CD4-positive, alpha-beta memory T cell (primary cell): ENCODE results near the gene OGFR. TPM values are rescaled to one million over a fixed set of nuclear protein-coding genes. Genes with fewer than 3 reads are reported as not detected.

ENCODE experiments used
- CTCF ChIA-PET: fragments of 350-600 bp; sonication (Branson Sonifier 250); formaldehyde crosslinking; loops from one replicate; lab custom pipeline; 2021; ENCODE audit warnings: inconsistent platforms; ENCODE audit not compliant: partially characterized antibody; lab: Charles Lee
- POLR2A ChIA-PET: fragments of 350-600 bp; sonication (Branson Sonifier 250); formaldehyde crosslinking; loops from one replicate; lab custom pipeline; 2021; ENCODE audit not compliant: partially characterized antibody; lab: Charles Lee
- DNase-seq, 5 donors: peaks; one replicate each; pipeline versions ENCODE4 v3.0.0 to v3.0.0-alpha.2; 2020 to 2022; ENCODE audit warnings: mixed read lengths in 1 of 5
- H3K27ac ChIP-seq: one replicate; pipeline ENCODE4 v1.7.0; 2013; ENCODE audit warnings: low read depth, low read length
- H3K27me3 ChIP-seq: 2 replicates; pipeline ENCODE4 v1.7.0; 2013; ENCODE audit warnings: mild to moderate bottlenecking, low read length, moderate library complexity; ENCODE audit not compliant: insufficient read depth
- H3K36me3 ChIP-seq: 2 replicates; pipeline ENCODE4 v1.7.0; 2013; ENCODE audit warnings: mild to moderate bottlenecking, low read length, moderate library complexity; ENCODE audit not compliant: insufficient read depth
- H3K4me1 ChIP-seq: 2 replicates; pipeline ENCODE4 v1.7.0; 2013; ENCODE audit warnings: mild to moderate bottlenecking, low read length, moderate library complexity; ENCODE audit not compliant: insufficient read depth
- H3K4me3 ChIP-seq, 2 donors: one replicate each; pipeline ENCODE4 v1.7.0; 2013; ENCODE audit warnings: low read length in 2 of 2, mild to moderate bottlenecking in 1 of 2
- H3K9me3 ChIP-seq, 2 donors: one replicate each; pipeline ENCODE4 v1.7.0; 2013; ENCODE audit warnings: low read length in 2 of 2, control low read depth in 1 of 2; ENCODE audit not compliant: control insufficient read depth in 1 of 2
- H3K27ac Mint-ChIP-seq, 7 donors: one replicate each; pipeline ENCODE4 v1.8.0; 2020 to 2021; ENCODE audit warnings: mixed read lengths in 7 of 7, mild to moderate bottlenecking in 6 of 7, inconsistent platforms in 3 of 7, moderate library complexity in 3 of 7
- H3K27me3 Mint-ChIP-seq, 2 donors: one replicate each; pipeline ENCODE4 v1.8.0; 2020 to 2021; ENCODE audit warnings: mixed read lengths in 2 of 2
- H3K36me3 Mint-ChIP-seq, 2 donors: one replicate each; pipeline ENCODE4 v1.8.0; 2020 to 2021; ENCODE audit warnings: mixed read lengths in 2 of 2, inconsistent platforms in 1 of 2, mild to moderate bottlenecking in 1 of 2
- H3K4me1 Mint-ChIP-seq, 4 donors: one replicate each; pipeline ENCODE4 v1.8.0; 2020 to 2021; ENCODE audit warnings: mixed read lengths in 4 of 4, mild to moderate bottlenecking in 1 of 4
- H3K4me3 Mint-ChIP-seq, 8 donors: one replicate each; pipeline ENCODE4 v1.8.0; 2020 to 2021; ENCODE audit warnings: mixed read lengths in 8 of 8, mild to moderate bottlenecking in 7 of 8, moderate library complexity in 6 of 8, inconsistent platforms in 3 of 8
- H3K9me3 Mint-ChIP-seq, 8 donors: one replicate each; pipeline ENCODE4 v1.8.0; 2020 to 2021; ENCODE audit warnings: mixed read lengths in 8 of 8, mild to moderate bottlenecking in 5 of 8, inconsistent platforms in 3 of 8, moderate library complexity in 1 of 8
- intact Hi-C: fragments of 100-400 bp; cut with micrococcal nuclease; formaldehyde crosslinking; loops from one replicate; pipeline ENCODE4 v1.15.1; 2023
- polyA plus RNA-seq, 2 donors: library from polyadenylated mRNA; unstranded; fragments of 300-500 nt; fragmentation: Illumina TruSeq; gene quantifications; one replicate each; pipeline ENCODE4 v1.2.3, GENCODE V29; 2021
- total RNA-seq, 2 experiments: library from RNA; stranded (reverse); gene quantifications; one replicate each; pipeline ENCODE4 v1.2.3, GENCODE V29; 2021

OGFR gene
- total and polyA plus RNA-seq, 4 experiments from 2014 or later = 13.8 to 75.9 (median 69.4) TPM

DNA sequence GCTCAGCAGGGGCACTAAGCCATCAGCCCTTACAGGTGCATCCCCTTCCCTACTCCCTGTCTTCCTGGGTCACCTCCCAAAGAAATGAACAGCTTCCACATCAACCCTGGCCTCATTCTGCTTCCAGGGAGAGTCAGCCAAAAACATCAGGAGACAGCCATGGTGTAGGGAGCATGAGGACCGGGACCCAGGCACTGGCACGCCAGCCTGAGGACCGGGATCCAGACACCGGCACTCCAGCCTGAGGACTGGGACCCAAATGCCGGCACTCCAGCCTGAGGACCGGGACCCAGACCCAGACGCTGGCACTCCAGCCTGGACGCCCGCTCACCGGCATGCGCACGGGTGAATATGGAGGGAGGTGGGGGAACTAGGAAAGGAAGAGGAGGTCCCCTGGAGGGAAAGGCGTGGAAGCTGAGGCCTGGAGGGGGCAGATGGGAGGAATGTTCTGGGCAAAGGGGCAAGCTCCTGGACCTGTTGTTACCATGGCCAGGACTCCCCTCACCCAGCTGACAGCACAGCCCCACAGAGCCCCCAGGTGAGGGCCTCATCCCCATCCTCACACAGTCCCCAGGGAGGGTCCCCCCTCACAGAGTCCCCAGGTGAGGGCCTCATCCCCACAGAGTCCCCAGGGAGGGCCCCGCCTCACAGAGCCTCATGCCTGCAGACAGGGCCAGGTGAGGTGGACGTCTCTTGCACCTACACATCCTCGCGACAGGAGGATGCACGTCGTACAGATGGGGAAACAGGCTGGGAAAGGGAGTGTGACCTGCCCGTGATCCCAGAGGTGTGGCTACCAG is 34.3 kb upstream of the OGFR start:
- ChIA-PET CTCF (interaction anchor here (0.6 kb wide), 1 partner anchor 92 kb away, joined by 4 read pairs; no protein-coding TSS in a partner anchor), POLR2A (no interaction called here)
- Mint-ChIP-seq H3K4me3 (no peak overlapping the region), H3K4me1 (peaks cover 3 to 41% (median 26%) of the 10 kb centered on the region in 4 donors), H3K9me3 (peaks cover 0 to 2% (median 0%) of the 10 kb centered on the region in 8 donors), H3K27me3 (no peaks in the 10 kb centered on the region), H3K27ac (no peak overlapping the region), H3K36me3 (no peaks in the 10 kb centered on the region)
- intact Hi-C loops = no loop called here
- Histone ChIP-seq H3K27me3 (no peaks in the 10 kb centered on the region), H3K4me1 (peaks cover 16% of the 10 kb centered on the region), H3K9me3 (no peaks in the 10 kb centered on the region), H3K36me3 (no peaks in the 10 kb centered on the region), H3K27ac (no peak overlapping the region), H3K4me3 (no peak overlapping the region)
- DNase-seq = no peak

DNA sequence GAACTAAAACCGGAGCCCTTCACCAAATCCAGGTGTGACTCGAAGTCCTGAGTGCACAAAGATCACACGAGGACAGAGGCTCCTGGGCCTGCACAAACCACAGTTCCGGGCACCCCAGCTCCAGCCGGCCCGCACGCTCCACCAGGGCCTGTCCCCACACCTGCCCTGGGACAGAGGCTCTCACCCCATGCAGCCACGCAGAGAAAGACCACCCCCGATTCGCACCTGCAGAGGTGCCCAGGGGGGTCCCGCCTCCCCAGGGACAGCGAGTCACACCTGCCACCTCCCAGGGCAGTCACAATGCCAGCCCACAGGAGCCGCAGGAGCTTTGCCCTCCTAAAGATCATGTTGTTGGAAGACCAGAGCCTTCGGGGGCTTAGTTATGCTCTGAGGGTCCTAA is 33.7 kb upstream of the OGFR start:
- no peaks in the 10 kb centered on the region for H3K27me3 ChIP-seq
- Mint-ChIP-seq H3K27me3 (no peaks in the 10 kb centered on the region), H3K9me3 (peaks cover 0 to 2% (median 0%) of the 10 kb centered on the region in 8 donors), H3K4me3 (no peak overlapping the region), H3K36me3 (no peaks in the 10 kb centered on the region), H3K27ac (no peak overlapping the region), H3K4me1 (peaks cover 5 to 47% (median 31%) of the 10 kb centered on the region in 4 donors)
- ChIA-PET POLR2A (no interaction called here), CTCF (interaction anchor here (0.6 kb wide), 1 partner anchor 91 kb away, joined by 4 read pairs; no protein-coding TSS in a partner anchor)
- H3K9me3 ChIP-seq = no peaks in the 10 kb centered on the region
- DNase-seq = no peak
- peaks cover 22% of the 10 kb centered on the region for H3K4me1 ChIP-seq
- H3K4me3 ChIP-seq = no peak overlapping the region
- H3K36me3 ChIP-seq = no peaks in the 10 kb centered on the region
- intact Hi-C loops = no loop called here
- H3K27ac ChIP-seq = no peak overlapping the region

DNA sequence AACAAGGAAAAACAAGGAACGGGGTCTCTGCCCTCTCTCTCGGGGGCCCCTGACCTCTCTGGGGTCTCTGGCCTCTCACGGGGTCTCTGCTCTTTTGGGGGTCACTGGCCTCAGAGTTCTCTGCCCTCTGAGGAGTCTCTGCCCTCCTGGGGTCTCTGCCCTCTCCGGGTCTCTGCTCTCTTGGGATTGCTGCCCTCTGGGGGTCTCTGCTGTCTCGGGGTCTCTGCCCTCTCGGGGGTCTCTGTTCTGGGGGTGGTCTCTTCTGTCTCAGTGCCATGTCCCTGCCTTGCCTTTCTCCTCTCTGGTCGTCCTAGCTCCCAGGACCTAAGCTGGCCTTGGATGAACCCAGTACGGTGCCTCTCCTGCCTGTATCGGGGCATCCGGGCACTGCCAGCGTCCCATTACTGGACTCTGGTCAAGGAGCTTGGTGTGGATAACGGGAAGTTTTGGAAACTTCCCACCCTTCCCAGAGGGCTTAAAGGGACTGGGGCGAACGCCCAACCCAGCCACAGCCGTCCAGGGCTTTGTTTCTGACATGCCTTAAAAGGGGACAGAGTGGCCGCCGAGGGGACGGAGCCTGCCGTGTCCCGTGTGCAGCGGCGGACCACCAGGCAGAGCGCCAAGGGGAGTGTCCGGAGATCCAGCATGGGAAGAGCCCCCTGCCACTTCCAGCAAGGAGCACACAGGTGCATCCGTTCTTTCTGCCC is 33.1 kb upstream of the OGFR start:
- no peak for DNase-seq
- POLR2A ChIA-PET = no interaction called here
- Mint-ChIP-seq H3K27me3 (no peaks in the 10 kb centered on the region), H3K36me3 (no peaks in the 10 kb centered on the region), H3K27ac (no peak overlapping the region), H3K4me3 (no peak overlapping the region), H3K9me3 (peaks cover 0 to 2% (median 0%) of the 10 kb centered on the region in 8 donors), H3K4me1 (peaks cover 7 to 53% (median 36%) of the 10 kb centered on the region in 4 donors)
- intact Hi-C loops = no loop called here
- Histone ChIP-seq H3K9me3 (no peaks in the 10 kb centered on the region), H3K4me1 (peaks cover 29% of the 10 kb centered on the region), H3K36me3 (no peaks in the 10 kb centered on the region), H3K27me3 (no peaks in the 10 kb centered on the region), H3K4me3 (no peak overlapping the region), H3K27ac (no peak overlapping the region)
- CTCF ChIA-PET = interaction anchor here (0.6 kb wide), 1 partner anchor 91 kb away, joined by 4 read pairs; no protein-coding TSS in a partner anchor

DNA sequence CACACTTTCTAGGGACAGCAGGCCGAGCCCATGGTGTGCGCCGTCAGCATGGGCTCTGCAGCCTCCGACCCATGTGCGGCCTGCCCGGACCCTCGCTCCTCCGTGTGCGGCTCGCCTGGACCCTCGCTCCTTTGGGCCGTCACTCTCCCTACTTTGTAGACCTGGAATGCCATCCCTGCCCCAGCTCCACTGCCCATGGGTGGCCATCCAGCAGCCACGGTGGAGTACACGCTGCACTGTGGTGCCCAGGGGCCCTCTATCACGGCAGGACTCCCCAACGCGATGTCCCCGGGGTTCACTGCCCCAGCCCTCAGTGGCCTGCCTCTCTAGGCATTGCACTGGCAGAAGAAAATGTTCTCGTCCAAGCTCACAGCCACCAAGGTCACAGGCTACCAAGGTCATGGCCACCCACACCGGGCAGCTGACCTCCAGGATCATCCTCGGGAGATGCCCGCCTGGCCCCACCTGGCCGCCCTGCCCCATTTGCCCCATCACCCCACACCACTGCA is 32.5 kb upstream of the OGFR start:
- no peaks in the 10 kb centered on the region for H3K27me3 Mint-ChIP-seq
- intact Hi-C loops = no loop called here
- no peaks in the 10 kb centered on the region for H3K27me3 ChIP-seq
- no peak overlapping the region for H3K4me3 Mint-ChIP-seq
- CTCF ChIA-PET = no interaction called here
- DNase-seq = no peak
- H3K4me1 ChIP-seq = peaks cover 34% of the 10 kb centered on the region
- H3K9me3 Mint-ChIP-seq = peaks cover 0 to 2% (median 0%) of the 10 kb centered on the region in 8 donors
- H3K27ac Mint-ChIP-seq = peak overlapping the region in 1 of 7 donors; percentile 73
- peaks cover 12 to 59% (median 41%) of the 10 kb centered on the region in 4 donors for H3K4me1 Mint-ChIP-seq
- H3K27ac ChIP-seq = no peak overlapping the region
- H3K36me3 Mint-ChIP-seq = no peaks in the 10 kb centered on the region
- no peaks in the 10 kb centered on the region for H3K36me3 ChIP-seq
- H3K4me3 ChIP-seq = no peak overlapping the region
- H3K9me3 ChIP-seq = no peaks in the 10 kb centered on the region
- POLR2A ChIA-PET = interaction anchor here (0.6 to 1.0 kb wide), 2 partner anchors 22 to 31 kb away, joined by 3 read pairs; no protein-coding TSS in a partner anchor

DNA sequence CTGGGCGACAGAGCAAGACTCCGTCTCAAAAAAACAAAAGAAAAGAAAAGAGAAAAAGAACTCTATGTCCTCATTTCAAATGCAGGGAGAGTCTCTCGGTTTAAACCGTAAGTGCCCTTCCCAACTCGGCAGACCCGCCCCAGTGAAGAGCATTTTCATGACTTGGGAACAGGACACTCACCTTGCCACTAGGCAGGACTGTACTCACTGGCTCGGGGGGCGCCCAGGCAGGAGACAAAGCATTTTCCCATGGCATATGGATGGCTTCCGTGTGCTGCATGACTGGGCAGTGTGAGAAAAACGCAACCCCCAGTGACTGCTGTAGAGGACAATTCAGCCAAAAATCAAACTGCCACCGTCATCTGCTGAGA is 32.0 kb upstream of the OGFR start:
- CTCF ChIA-PET = no interaction called here

DNA sequence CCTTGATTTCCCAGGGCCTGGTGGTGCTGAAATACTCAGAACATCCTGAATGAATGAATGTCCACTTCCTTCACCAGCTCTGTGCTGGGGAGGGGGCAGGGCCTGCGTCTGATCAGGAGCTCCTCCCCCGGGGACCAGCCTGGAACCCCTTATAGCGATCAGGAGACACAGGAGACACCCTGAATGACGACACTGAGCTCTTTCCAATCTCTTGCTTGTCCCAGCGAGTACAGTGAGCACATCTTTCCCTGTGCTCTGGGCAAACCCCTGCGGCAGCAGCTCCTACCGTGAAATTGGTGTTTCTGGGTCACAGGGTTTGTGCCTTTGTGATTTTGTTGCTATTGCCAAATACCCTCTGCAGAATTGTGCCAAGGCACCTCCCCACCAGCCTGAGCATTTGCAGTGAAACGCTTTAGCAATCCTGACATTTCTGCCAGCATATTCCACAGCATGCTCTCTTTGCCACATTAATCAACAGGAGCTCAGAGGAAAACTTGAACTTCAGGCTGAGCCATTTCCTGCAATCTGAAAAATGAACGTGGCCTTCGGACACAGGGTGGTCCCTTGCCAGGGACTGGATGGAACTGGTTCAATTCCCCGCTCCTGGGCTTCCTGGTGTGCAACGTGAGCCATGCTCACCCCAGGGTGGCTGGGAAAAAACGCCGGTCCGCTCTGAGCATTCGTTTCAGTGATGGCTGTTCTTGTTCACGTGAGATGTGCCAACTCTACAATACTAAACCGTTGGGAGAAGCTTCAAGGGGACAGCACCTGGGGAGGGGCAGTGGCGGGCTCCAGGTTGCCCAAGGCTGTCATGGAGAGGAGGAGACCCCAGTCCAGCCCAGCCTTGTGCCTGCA is 31.4 kb upstream of the OGFR start:
- H3K9me3 ChIP-seq = no peaks in the 10 kb centered on the region
- H3K36me3 ChIP-seq = no peaks in the 10 kb centered on the region
- no peak overlapping the region for H3K27ac ChIP-seq
- CTCF ChIA-PET = interaction anchor here (0.6 kb wide), 1 partner anchor 17 kb away, joined by 3 read pairs; no protein-coding TSS in a partner anchor
- Mint-ChIP-seq H3K27me3 (no peaks in the 10 kb centered on the region), H3K4me1 (peaks cover 15 to 68% (median 45%) of the 10 kb centered on the region in 4 donors), H3K36me3 (no peaks in the 10 kb centered on the region), H3K4me3 (peak overlapping the region in 1 of 8 donors; percentile 31), H3K27ac (peak overlapping the region in 6 of 7 donors; percentile 22 to 83 (median 36)), H3K9me3 (peaks cover 0 to 3% (median 0%) of the 10 kb centered on the region in 8 donors)
- no peaks in the 10 kb centered on the region for H3K27me3 ChIP-seq
- no peak overlapping the region for H3K4me3 ChIP-seq
- POLR2A ChIA-PET = interaction anchor here (0.6 to 1.0 kb wide), 2 partner anchors 21 to 32 kb away, joined by 3 read pairs; no protein-coding TSS in a partner anchor
- intact Hi-C loops = no loop called here
- DNase-seq = no peak
- H3K4me1 ChIP-seq = peaks cover 38% of the 10 kb centered on the region

More for the DNA sequence above, 32.0 kb upstream of the OGFR start:
- Histone ChIP-seq H3K4me3 (no peak overlapping the region), H3K27me3 (no peaks in the 10 kb centered on the region), H3K27ac (no peak overlapping the region), H3K9me3 (no peaks in the 10 kb centered on the region), H3K36me3 (no peaks in the 10 kb centered on the region), H3K4me1 (peaks cover 38% of the 10 kb centered on the region)
- H3K9me3 Mint-ChIP-seq = peaks cover 0 to 3% (median 0%) of the 10 kb centered on the region in 8 donors
- no peak for DNase-seq
- peak overlapping the region in 4 of 7 donors; percentile 42 to 73 (median 69) for H3K27ac Mint-ChIP-seq
- no peaks in the 10 kb centered on the region for H3K27me3 Mint-ChIP-seq
- intact Hi-C loops = no loop called here
- H3K4me1 Mint-ChIP-seq = peaks cover 15 to 64% (median 44%) of the 10 kb centered on the region in 4 donors
- POLR2A ChIA-PET = interaction anchor here (0.6 to 1.0 kb wide), 2 partner anchors 21 to 32 kb away, joined by 3 read pairs; no protein-coding TSS in a partner anchor
- H3K36me3 Mint-ChIP-seq = no peaks in the 10 kb centered on the region
- H3K4me3 Mint-ChIP-seq = no peak overlapping the region
